Measurements from ENCODE around the gene SLC24A3.

The SLC24A3 gene

GRCh38 chr20:19313342-19314069 lies 101.1 kb downstream of the SLC24A3 start:
- ChIA-PET POLR2A (interaction anchor here (1.1 kb wide), 1 partner anchor 30 kb away, joined by 3 read pairs; no protein-coding TSS in a partner anchor), CTCF (interaction anchor here (1.0 kb wide), 1 partner anchor 270 kb away, joined by 3 read pairs; no protein-coding TSS in a partner anchor)
- TF ChIP-seq ZFP69B (tag by site-specific recombination; IDR thresholded peaks at IDR 0.05) (no peak), ZNF792 (tag by site-specific recombination; IDR thresholded peaks at IDR 0.05) (no peak), ZNF292 (tag by site-specific recombination; IDR thresholded peaks at IDR 0.05; ENCODE audit: borderline replicate concordance, low read depth) (no peak), ZNF514 (tag by site-specific recombination; IDR thresholded peaks at IDR 0.05) (no peak), ZNF473 (tag by site-specific recombination; IDR thresholded peaks at IDR 0.05) (no peak), PATZ1 (tag by site-specific recombination; IDR thresholded peaks at IDR 0.05) (no peak), ZNF114 (tag by site-specific recombination; IDR thresholded peaks at IDR 0.05) (no peak), ZNF132 (tag by site-specific recombination; IDR thresholded peaks at IDR 0.05; ENCODE audit: borderline replicate concordance) (no peak), ZNF19 (tag by site-specific recombination; IDR thresholded peaks at IDR 0.05; ENCODE audit: low read depth) (no peak)
- TF ChIP-seq, protein P1, sequence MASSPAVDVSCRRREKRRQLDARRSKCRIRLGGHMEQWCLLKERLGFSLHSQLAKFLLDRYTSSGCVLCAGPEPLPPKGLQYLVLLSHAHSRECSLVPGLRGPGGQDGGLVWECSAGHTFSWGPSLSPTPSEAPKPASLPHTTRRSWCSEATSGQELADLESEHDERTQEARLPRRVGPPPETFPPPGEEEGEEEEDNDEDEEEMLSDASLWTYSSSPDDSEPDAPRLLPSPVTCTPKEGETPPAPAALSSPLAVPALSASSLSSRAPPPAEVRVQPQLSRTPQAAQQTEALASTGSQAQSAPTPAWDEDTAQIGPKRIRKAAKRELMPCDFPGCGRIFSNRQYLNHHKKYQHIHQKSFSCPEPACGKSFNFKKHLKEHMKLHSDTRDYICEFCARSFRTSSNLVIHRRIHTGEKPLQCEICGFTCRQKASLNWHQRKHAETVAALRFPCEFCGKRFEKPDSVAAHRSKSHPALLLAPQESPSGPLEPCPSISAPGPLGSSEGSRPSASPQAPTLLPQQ (tag by site-specific recombination; IDR thresholded peaks at IDR 0.05) = no peak
- TF ChIP-seq, protein P2, sequence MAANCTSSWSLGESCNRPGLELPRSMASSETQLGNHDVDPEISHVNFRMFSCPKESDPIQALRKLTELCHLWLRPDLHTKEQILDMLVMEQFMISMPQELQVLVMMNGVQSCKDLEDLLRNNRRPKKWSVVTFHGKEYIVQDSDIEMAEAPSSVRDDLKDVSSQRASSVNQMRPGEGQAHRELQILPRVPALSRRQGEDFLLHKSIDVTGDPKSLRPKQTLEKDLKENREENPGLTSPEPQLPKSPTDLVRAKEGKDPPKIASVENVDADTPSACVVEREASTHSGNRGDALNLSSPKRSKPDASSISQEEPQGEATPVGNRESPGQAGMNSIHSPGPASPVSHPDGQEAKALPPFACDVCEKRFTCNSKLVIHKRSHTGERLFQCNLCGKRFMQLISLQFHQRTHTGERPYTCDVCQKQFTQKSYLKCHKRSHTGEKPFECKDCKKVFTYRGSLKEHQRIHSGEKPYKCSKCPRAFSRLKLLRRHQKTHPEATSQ (tag by site-specific recombination; IDR thresholded peaks at IDR 0.05) = no peak
- Histone ChIP-seq H3K36me3 (ENCODE audit: control insufficient read depth in 2 of 2, insufficient read depth in 1 of 2, low read length in 2 of 2) (no peaks in the 10 kb centered on the region), H3K4me3 (ENCODE audit: low read depth, low read length) (no peak overlapping the region), H3K4me1 (ENCODE audit: control insufficient read depth, insufficient read depth, low read length) (no peaks in the 10 kb centered on the region), H3K27ac (ENCODE audit: extremely low read depth, low read depth, low read length) (no peak overlapping the region), H3K9me3 (ENCODE audit: control insufficient read depth, insufficient read depth, low read depth, low read length) (no peaks in the 10 kb centered on the region)

DNA sequence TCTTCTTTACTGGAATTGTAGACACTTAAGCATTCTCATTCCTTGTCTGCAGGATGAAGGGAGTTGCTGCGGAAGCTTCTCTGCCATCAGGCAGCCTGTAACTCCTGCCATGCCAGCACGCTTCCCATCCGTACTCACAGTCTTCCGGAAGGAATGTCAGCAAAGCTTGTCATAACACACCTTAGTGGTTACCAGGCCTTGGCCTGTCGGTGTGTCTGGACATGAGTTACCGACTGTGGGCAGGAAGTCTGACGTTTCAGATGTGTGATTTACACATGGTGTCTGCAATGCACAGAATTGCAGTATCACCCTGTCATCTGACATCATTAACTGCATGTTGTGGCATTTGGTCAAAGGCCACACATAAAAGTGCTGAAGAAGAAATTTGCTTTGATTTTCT lies 102.2 kb downstream of the SLC24A3 start:
- H3K4me1 ChIP-seq (ENCODE audit: control insufficient read depth, insufficient read depth, low read length) = no peaks in the 10 kb centered on the region
- CTCF ChIA-PET = no interaction called here
- no peak overlapping the region for H3K27ac ChIP-seq (ENCODE audit: extremely low read depth, low read depth, low read length)
- no peak overlapping the region for H3K4me3 ChIP-seq (ENCODE audit: low read depth, low read length)
- POLR2A ChIA-PET = interaction anchor here (0.6 kb wide), 1 partner anchor 8 kb away, joined by 8 read pairs; no protein-coding TSS in a partner anchor
- TF ChIP-seq ZNF169 (tag by site-specific recombination; IDR thresholded peaks at IDR 0.05) = no peak
- TF ChIP-seq ZFP69B (tag by site-specific recombination; IDR thresholded peaks at IDR 0.05) = no peak
- TF ChIP-seq, protein P3, sequence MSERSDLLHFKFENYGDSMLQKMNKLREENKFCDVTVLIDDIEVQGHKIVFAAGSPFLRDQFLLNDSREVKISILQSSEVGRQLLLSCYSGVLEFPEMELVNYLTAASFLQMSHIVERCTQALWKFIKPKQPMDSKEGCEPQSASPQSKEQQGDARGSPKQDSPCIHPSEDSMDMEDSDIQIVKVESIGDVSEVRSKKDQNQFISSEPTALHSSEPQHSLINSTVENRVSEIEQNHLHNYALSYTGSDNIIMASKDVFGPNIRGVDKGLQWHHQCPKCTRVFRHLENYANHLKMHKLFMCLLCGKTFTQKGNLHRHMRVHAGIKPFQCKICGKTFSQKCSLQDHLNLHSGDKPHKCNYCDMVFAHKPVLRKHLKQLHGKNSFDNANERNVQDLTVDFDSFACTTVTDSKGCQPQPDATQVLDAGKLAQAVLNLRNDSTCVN (tag by site-specific recombination; optimal IDR thresholded peaks at IDR 0.05) = no peak
- no peak for TF ChIP-seq ZNF624 (tag by site-specific recombination; IDR thresholded peaks at IDR 0.05)
- TF ChIP-seq, protein P4, sequence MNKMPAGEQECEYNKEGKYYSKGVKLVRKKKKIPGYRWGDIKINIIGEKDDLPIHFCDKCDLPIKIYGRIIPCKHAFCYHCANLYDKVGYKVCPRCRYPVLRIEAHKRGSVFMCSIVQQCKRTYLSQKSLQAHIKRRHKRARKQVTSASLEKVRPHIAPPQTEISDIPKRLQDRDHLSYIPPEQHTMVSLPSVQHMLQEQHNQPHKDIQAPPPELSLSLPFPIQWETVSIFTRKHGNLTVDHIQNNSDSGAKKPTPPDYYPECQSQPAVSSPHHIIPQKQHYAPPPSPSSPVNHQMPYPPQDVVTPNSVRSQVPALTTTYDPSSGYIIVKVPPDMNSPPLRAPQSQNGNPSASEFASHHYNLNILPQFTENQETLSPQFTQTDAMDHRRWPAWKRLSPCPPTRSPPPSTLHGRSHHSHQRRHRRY (tag by site-specific recombination; IDR thresholded peaks at IDR 0.05) = no peak
- TF ChIP-seq GLI2 (tag by site-specific recombination; IDR thresholded peaks at IDR 0.05; ENCODE audit: borderline replicate concordance, low read depth) = no peak
- TF ChIP-seq ZSCAN30 (tag by site-specific recombination; IDR thresholded peaks at IDR 0.05) = no peak
- no peak for TF ChIP-seq MEIS1 (CRISPR knock-in tag; IDR thresholded peaks at IDR 0.05; ENCODE audit: borderline replicate concordance)
- TF ChIP-seq ZNF239 (tag by site-specific recombination; IDR thresholded peaks at IDR 0.05) = no peak
- no peaks in the 10 kb centered on the region for H3K36me3 ChIP-seq (ENCODE audit: control insufficient read depth in 2 of 2, insufficient read depth in 1 of 2, low read length in 2 of 2)
- no peaks in the 10 kb centered on the region for H3K9me3 ChIP-seq (ENCODE audit: control insufficient read depth, insufficient read depth, low read depth, low read length)
